Measurements from ENCODE around the gene WDFY4. TPM values are rescaled to one million over a fixed set of nuclear protein-coding genes. Genes with fewer than 3 reads are reported as not detected.

Gene WDFY4
- total RNA-seq, 2 donors from 2014 or later, result not detected

DNA sequence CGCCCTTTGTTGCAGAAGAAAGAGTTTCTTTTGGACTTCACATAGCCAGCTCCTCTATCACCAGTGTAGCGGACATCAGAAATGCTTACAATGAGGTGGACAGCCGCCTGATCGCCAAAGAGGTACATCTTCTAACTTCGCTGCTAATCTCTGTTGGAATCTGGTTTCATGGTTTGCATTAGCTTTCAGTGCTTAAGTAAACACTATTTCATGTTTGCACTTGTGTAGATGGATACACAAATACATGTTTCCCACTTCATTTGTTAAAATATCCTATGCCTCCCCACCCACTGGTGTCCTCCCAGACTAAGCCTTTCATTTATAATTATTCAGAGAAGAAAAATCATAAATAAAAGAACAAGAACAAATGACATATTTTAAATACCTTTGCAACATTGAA lies 103.9 kb downstream of the WDFY4 start:
- H3K4me3 Mint-ChIP-seq, result no peak overlapping the region
- no peak overlapping the region for H3K27ac Mint-ChIP-seq
- H3K36me3 Mint-ChIP-seq (ENCODE audit: low read depth), result no peaks in the 10 kb centered on the region
- peaks cover 3% of the 10 kb centered on the region for H3K27me3 ChIP-seq (ENCODE audit: control insufficient read depth, insufficient read depth, low read length, poor library complexity, severe bottlenecking)
- no peak for DNase-seq
- TF ChIP-seq, protein P1, sequence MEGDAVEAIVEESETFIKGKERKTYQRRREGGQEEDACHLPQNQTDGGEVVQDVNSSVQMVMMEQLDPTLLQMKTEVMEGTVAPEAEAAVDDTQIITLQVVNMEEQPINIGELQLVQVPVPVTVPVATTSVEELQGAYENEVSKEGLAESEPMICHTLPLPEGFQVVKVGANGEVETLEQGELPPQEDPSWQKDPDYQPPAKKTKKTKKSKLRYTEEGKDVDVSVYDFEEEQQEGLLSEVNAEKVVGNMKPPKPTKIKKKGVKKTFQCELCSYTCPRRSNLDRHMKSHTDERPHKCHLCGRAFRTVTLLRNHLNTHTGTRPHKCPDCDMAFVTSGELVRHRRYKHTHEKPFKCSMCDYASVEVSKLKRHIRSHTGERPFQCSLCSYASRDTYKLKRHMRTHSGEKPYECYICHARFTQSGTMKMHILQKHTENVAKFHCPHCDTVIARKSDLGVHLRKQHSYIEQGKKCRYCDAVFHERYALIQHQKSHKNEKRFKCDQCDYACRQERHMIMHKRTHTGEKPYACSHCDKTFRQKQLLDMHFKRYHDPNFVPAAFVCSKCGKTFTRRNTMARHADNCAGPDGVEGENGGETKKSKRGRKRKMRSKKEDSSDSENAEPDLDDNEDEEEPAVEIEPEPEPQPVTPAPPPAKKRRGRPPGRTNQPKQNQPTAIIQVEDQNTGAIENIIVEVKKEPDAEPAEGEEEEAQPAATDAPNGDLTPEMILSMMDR (conservative IDR thresholded peaks at IDR 0.05), result no peak
- no peaks in the 10 kb centered on the region for H3K9me3 Mint-ChIP-seq
- H3K4me1 ChIP-seq (ENCODE audit: control insufficient read depth, insufficient read depth, low read length), result no peaks in the 10 kb centered on the region
- H3K9me3 ChIP-seq (ENCODE audit: control insufficient read depth, low read length), result no peaks in the 10 kb centered on the region
- no peak overlapping the region for H3K27ac ChIP-seq (ENCODE audit: low read depth, low read length)
- no peaks in the 10 kb centered on the region for H3K4me1 Mint-ChIP-seq
- H3K9ac ChIP-seq (ENCODE audit: extremely low read depth, low read length, poor library complexity, severe bottlenecking), result no peak overlapping the region
- peaks cover 17% of the 10 kb centered on the region for H3K27me3 Mint-ChIP-seq (ENCODE audit: insufficient read depth)
- no peak overlapping the region for H3K4me3 ChIP-seq (ENCODE audit: low read length)
- 93% methylated on average over 4 to 5 of the region's 5 CpGs for WGBS, 2 experiments (ENCODE audit: insufficient coverage in 1 of 2, insufficient read length in 1 of 2)
- no peaks in the 10 kb centered on the region for H3K36me3 ChIP-seq (ENCODE audit: control insufficient read depth, insufficient read depth, low read length)

DNA sequence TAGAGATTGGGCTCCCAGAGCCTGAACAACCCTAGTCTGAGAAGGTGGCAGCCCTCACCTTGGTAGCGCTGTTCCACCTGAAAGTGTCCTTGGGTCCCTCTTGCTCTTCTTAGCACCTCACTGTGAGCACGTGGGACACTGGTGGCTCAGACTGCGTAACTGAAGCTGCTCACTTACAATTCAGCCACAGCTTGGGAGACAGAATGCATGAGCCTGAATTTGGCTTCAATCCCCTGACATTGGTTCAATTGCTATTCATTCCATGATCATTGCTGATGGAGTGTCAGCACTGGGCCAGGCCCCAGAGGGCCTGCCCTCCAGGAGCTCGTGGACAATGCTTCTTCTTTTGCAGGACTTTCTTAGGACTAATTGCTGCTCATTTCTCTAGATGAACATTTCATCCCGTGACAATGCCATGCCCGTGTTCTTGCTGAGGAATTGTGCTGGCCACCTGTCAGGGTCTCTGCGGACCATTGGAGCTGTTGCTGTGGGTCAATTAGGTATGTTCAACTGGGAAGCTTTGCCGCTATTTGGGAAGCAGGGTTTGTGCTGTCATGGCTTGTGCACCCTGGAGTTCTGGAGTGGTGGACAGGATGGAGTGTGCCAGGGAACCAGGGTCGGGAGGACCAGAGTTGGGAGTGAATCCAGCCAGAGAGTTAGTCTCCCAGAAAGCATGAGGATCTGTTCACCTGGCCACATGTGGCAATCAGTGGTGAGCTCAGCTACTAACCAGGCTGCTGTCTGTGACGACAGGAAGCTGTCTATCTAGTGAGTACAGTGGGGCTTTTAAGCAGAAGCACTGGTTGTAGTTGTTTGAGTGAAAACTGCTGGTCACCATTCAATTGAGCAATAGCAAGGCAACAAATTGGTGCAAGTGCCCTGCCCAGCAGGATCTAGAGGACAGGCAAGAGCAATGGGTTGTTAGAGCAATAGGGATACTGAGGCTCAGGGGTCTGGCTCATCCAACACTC lies 105.1 kb downstream of the WDFY4 start:
- no peaks in the 10 kb centered on the region for H3K9me3 Mint-ChIP-seq
- Histone ChIP-seq H3K27me3 (ENCODE audit: control insufficient read depth, insufficient read depth, low read length, poor library complexity, severe bottlenecking) (no peaks in the 10 kb centered on the region), H3K4me3 (ENCODE audit: low read length) (no peak overlapping the region), H3K36me3 (ENCODE audit: control insufficient read depth, insufficient read depth, low read length) (no peaks in the 10 kb centered on the region), H3K9ac (ENCODE audit: extremely low read depth, low read length, poor library complexity, severe bottlenecking) (no peak overlapping the region), H3K9me3 (ENCODE audit: control insufficient read depth, low read length) (no peaks in the 10 kb centered on the region), H3K4me1 (ENCODE audit: control insufficient read depth, insufficient read depth, low read length) (no peaks in the 10 kb centered on the region), H3K27ac (ENCODE audit: low read depth, low read length) (no peak overlapping the region)
- TF ChIP-seq, protein P1 (conservative IDR thresholded peaks at IDR 0.05), result no peak
- no peaks in the 10 kb centered on the region for H3K36me3 Mint-ChIP-seq (ENCODE audit: low read depth)
- no peaks in the 10 kb centered on the region for H3K4me1 Mint-ChIP-seq
- 88 to 89% methylated on average over 8 to 10 of the region's 10 CpGs for WGBS, 2 experiments (ENCODE audit: insufficient coverage in 1 of 2, insufficient read length in 1 of 2)
- H3K27ac Mint-ChIP-seq, result no peak overlapping the region
- DNase-seq, result no peak
- no peak overlapping the region for H3K4me3 Mint-ChIP-seq
- peaks cover 17% of the 10 kb centered on the region for H3K27me3 Mint-ChIP-seq (ENCODE audit: insufficient read depth)

DNA sequence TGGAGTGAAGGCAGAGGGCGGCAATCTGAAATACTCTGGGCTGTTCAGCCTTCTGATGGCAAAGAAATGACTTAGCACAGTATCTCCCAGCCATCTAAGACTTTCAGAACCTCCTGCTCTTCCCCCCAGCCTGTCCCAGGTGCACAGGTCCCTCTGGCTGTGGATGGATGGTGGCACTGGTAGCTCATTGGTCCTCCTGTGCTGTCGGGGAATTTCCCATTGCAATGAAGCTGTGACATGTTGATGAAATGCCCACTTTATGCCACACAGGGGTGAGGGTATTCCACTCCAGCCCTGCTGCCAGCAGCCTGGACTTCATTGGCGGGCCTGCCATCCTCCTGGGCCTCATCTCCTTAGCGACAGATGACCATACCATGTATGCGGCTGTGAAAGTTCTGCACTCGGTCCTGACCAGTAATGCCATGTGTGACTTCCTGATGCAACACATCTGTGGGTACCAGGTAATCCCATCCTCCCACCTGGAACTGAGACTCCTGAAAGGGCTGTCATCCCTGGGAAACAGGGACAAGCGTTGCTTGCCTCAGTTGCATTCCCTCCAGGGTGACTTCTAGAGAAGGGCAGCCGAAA lies 105.9 kb downstream of the WDFY4 start:
- TF ChIP-seq, protein P1 (conservative IDR thresholded peaks at IDR 0.05), result no peak
- no peaks in the 10 kb centered on the region for H3K4me1 Mint-ChIP-seq

More for the DNA sequence above, 105.9 kb downstream of the WDFY4 start:
- Histone ChIP-seq H3K9me3 (ENCODE audit: control insufficient read depth, low read length) (no peaks in the 10 kb centered on the region), H3K27me3 (ENCODE audit: control insufficient read depth, insufficient read depth, low read length, poor library complexity, severe bottlenecking) (no peaks in the 10 kb centered on the region), H3K4me1 (ENCODE audit: control insufficient read depth, insufficient read depth, low read length) (no peaks in the 10 kb centered on the region), H3K4me3 (ENCODE audit: low read length) (no peak overlapping the region), H3K9ac (ENCODE audit: extremely low read depth, low read length, poor library complexity, severe bottlenecking) (no peak overlapping the region), H3K27ac (ENCODE audit: low read depth, low read length) (no peak overlapping the region), H3K36me3 (ENCODE audit: control insufficient read depth, insufficient read depth, low read length) (no peaks in the 10 kb centered on the region)
- DNase-seq, result no peak
- H3K36me3 Mint-ChIP-seq (ENCODE audit: low read depth), result no peaks in the 10 kb centered on the region
- no peak overlapping the region for H3K27ac Mint-ChIP-seq
- 91 to 96% methylated on average over 8 of the region's 8 CpGs for WGBS, 2 experiments (ENCODE audit: insufficient coverage in 1 of 2, insufficient read length in 1 of 2)
- no peaks in the 10 kb centered on the region for H3K9me3 Mint-ChIP-seq
- H3K27me3 Mint-ChIP-seq (ENCODE audit: insufficient read depth), result peaks cover 17% of the 10 kb centered on the region
- H3K4me3 Mint-ChIP-seq, result no peak overlapping the region

All from endodermal cell (in vitro differentiated cells).